AG10803 (cell line): Measurements from ENCODE around the gene ZNF473.

ENCODE experiments used
- DNase-seq: peaks from one replicate; pipeline ENCODE4 v3.0.0; 2010; ENCODE audit warnings: low read depth
- H3K4me3 ChIP-seq: 2 replicates; pipeline ENCODE4 v1.5.1; 2011; ENCODE audit warnings: mild to moderate bottlenecking, low read length, control low read depth
- CTCF ChIP-seq: conservative IDR thresholded peaks from 2 replicates; pipeline ENCODE4 v1.5.1; 2011; ENCODE audit warnings: mild to moderate bottlenecking, low read length, control low read depth, inconsistent platforms

ZNF473 gene

DNA sequence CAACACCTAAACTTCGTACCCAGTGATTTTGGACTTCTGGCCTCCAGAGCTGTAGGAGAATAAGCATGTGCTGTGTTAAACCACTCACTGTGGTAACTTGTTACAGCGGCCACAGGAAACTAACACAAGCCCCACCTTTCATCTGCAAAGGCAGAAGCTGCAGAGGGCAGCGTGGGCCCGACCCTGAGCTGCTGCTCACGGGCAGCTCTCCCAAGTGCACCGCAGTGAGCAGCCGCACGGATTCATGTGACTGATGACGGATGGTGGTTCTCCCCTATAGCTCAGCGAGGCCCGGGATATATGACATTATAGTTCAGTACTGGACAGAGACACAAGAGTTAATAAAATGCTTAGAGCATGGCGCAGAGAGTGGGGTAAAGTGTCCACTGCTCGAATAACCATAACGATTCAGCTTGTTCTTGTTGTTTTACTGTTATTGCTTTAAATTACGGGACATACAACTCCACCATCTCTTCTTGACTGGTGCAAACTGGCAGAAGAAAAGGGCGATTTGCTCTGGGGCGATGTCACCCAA is 22.5 kb upstream of the ZNF473 start:
- DNase-seq: no peak
- no peak overlapping the region for H3K4me3 ChIP-seq
- no peak for TF ChIP-seq CTCF

- peak; percentile 96 for DNase-seq
- no peak overlapping the region; the same call in 1 of the 2 replicates for H3K4me3 ChIP-seq
- TF ChIP-seq CTCF: no peak
Observed at GRCh38 chr19:50003810-50004419, 21.9 kb upstream of the ZNF473 start.

DNA sequence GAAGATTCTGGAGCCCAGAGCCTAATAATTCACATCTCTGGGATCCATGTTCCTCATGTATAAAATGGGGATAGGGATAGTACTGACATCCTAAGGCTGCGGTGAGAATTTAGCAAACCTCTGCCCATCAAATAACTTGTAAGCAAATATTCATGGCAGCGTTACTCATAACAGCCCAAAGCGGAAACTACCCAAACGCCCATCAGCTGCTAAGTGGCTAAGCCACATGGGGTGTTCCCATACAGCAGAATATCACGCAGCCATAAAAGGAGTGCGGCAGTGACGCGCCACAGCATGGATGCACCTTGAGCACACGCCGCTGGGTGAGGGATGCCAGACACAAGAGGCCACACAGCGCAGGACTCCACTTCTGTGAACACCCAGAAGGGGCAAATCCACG is 20.4 kb upstream of the ZNF473 start:
- DNase-seq: no peak
- TF ChIP-seq CTCF: no peak
- H3K4me3 ChIP-seq: no peak overlapping the region

GRCh38 chr19:50007170-50007569 is 18.6 kb upstream of the ZNF473 start:
- no peak for TF ChIP-seq CTCF
- H3K4me3 ChIP-seq: no peak overlapping the region
- DNase-seq: no peak

DNA sequence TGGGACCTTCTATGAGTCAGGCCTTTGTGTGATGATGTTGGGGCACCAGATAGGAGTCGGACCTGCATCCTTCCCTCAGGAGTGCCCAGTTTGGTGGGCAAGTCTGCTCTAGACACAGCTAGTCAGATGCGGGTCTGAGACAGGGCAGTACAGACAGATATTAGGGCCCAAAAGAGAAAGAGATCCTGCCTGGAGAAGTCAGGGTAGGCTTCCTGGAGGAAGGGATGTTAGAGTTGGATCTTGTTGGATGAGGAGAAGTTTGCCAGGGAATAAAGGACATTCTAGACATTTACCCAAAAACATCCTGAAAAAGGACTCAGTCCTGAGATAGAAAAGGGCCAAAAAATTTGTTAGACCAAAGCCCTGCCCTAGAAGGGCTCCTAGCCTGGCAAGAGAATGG is 17.9 kb upstream of the ZNF473 start:
- no peak for TF ChIP-seq CTCF
- H3K4me3 ChIP-seq: no peak overlapping the region
- DNase-seq: no peak

- H3K4me3 ChIP-seq: no peak overlapping the region
- DNase-seq: no peak
- peak; percentile 12 for TF ChIP-seq CTCF
Observed at GRCh38 chr19:50008532-50008931, 17.3 kb upstream of the ZNF473 start.

DNA sequence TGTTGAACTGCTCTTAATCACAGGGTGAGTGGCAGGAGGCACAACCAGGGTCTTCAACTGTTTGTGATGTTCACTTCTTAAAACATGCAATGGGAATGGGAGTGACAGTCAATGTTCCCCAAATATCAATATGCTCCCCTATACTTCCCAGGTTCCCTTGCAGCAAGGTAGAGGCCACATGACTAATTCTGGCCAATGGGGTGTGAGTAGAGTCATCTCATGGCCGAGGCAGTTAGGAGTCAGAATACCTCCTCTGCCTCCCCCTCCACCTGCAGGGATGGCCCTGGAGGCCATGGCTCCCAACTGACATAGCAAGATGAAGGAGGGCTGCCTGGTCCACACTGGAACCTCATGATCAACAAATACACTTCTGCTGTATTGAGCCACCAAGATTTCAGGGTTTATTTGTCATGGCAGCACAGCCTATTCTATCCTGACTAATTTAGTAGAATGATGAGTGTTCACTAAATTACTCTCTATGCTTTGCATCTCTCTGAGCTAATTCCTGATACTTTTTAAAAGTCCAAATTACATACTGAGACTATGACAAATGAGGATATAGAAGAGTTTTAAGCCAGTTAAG is 9.5 kb upstream of the ZNF473 start:
- no peak for DNase-seq
- no peak overlapping the region for H3K4me3 ChIP-seq
- TF ChIP-seq CTCF: no peak
